ENCODE results near the gene RPP25.
A peak's percentile ranks its signal among the peaks of the same experiment; 100 is the strongest.
"Not testable (repeated sequence)": the region's sequence is repeated elsewhere in the genome, so short reads cannot be mapped to it uniquely, and the experiment has no call there.

Gene RPP25

DNA sequence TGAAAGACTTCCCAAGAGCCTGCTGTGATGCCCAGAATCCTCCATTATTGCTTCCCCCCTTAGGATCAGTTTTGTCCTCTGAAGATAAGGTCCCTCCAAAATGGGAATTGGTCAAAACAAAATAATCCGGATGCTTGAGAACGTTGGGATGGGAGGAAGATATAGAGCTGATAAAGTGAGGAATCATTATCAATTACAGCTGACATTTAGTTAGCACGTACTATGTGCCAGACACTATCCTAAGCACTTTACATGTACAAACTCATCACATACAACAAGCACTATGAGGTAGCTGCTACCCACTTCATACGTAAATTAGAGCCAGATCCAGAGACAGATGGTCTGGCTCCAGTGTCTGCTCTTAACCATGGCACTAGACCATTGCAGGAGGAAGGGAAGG lies 6.6 kb upstream of the RPP25 start:
- DNase-seq (ENCODE audit: extremely low read depth in 1 of 2, low read depth in 1 of 2) = no peak

DNA sequence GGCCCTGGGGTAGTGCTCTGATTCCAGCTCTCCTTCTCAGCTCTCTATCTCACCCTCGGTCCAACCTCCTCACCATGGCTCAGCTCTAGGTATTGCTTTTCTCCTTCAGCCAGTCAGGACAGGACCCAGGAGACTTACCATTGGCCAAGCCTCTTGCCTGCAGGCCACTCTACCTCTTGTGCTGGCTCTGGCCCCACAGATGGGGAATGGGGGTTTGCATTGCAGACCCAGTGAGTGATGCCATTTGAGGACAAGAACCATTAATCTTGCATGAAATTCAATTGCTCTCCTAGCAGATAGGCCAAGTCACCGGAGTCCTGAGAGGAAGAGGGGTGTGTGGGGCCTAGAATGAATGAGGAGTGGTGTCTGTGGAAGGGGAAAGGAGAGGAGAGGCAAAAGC lies 6.1 kb upstream of the RPP25 start:
- no peak for DNase-seq (ENCODE audit: extremely low read depth in 1 of 2, low read depth in 1 of 2)

DNA sequence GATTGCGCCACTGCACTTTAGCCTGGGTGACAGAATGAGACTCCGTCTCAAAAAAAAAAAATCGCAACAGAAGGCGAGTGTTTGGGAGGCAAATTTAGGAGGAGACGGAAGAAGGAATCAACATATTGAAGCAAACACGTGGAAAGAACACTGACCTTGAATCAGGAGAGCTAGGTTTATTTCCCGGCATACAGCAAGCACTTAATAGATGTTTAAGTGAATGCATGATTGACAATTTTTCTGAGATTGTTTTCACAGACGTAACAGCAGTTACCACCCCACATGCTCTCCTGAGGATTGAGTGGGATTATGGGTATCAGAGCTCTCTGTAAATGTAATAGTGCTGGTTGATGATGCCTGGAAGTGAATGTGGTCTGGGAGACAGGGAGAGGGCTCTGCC lies 5.6 kb upstream of the RPP25 start:
- no peak for DNase-seq (ENCODE audit: extremely low read depth in 1 of 2, low read depth in 1 of 2)

DNA sequence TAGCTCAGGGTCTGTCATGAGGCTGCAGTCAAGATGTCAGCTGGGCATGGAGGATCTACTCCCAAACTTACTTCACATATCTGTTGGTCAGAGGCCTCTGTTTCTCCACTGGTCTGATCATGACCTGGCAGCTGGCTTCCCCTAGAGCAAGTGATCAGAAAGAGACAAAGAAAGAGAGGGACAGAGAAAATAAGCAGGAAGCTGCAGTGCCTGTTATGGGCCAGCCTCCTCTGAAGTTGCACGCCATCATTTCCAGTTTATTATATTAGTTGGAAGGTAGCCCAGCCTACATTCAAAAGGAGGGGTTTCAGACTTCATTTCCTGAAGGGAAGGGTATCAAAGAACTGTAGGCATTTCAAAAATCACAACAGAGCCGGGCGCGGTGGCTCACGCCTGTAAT lies 5.0 kb upstream of the RPP25 start:
- DNase-seq (ENCODE audit: extremely low read depth in 1 of 2, low read depth in 1 of 2) = no peak

DNA sequence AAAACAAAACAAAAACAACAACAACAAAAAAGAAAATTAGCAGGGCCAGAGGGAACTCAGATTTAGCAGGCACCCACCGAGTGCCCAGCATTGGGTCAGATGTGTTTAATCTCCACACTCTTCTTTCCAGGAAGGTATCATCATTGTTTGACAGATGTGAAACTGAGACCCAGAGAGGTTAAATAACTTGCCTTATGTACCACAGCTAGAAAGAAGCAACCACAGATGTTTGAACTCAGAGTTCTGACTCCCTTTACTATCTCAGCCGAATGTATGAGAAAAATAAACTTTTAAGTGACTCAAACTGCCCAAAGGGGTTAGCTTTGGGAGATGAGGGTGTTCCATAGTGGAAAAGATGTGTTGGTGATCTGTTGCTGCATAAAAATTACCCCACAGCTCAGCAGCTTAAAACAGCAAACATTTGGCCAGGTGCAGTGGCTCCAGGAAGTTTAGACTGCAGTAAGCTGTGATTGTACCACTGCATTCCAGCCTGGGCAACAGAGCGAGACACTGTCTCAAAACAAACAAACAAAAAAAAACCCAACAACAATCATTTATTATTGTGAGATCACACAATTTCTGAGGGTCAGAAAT lies 4.5 kb upstream of the RPP25 start:
- no peak for DNase-seq (ENCODE audit: extremely low read depth in 1 of 2, low read depth in 1 of 2)

DNA sequence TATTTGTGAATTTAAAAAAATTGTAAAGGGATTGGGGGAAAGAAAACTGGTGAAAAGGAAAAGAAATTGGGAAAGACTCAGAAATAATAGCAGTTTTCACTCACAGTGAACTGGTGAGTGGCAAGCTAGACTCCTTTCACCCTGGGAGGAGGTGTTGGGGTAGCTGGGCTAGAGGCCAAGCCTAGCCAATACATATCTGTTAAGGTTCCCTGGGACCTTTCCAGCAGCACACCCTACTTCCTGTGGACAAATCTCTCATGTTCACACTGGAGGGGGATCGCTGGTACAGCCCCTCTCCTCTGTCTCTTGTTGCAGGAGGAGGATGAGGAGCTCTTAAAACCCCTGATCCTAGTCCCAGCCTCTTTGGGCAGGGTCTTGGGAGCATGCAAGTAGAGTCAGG lies 3.7 kb upstream of the RPP25 start:
- no peak for DNase-seq (ENCODE audit: extremely low read depth in 1 of 2, low read depth in 1 of 2)

DNA sequence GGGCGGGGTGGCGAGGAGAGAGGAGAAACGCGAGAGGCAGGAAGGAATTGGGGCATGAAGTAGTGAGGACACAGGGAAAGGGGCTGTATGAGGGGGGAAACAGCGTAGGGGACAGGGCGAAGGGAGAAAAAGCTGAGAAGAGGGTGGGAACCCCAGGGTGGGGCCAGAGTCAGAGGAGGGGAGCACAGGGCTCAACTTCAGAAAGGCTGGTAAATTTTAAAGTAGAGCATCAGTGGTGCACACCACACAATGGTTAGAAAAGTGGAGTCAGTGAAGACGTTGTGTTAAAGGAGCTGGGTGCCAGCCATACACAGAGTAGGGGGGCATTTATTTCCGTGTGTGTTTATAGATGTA lies 3.0 kb upstream of the RPP25 start:
- DNase-seq (ENCODE audit: extremely low read depth in 1 of 2, low read depth in 1 of 2) = no peak

DNA sequence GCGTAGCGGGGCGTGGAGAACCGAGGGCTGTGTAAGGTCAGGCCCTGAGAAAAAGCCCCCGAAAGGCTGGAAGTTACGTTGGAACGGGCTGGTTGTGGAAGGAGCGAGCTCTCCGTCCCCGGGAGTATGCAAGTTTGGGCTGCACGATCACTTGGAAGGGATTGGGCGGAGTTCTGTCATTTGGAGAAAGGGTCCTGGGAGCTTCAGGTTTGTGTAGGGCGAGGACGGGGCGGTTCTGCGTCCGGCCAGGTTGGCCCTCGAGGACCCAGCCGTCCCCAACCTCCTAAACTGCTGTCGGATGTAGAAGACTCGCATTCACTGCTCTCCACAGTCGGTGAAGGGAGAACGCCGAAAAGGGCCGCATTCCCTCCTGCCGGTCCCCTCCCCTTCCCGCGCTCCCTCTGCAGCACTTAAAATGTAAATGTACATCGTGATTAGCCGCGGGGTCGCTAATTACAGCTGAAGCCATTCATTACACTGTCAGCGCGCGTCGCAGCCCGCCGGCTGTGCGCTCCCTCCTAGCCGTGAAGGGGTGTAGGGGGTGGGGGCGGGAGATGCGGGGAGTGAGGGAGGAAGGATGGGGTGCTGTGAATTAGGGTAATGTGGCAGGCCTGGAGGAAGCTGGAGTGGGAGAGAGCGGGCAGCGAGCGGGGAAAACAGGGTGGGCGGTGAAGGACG lies 2.5 kb upstream of the RPP25 start:
- no peak for DNase-seq (ENCODE audit: extremely low read depth in 1 of 2, low read depth in 1 of 2)

DNA sequence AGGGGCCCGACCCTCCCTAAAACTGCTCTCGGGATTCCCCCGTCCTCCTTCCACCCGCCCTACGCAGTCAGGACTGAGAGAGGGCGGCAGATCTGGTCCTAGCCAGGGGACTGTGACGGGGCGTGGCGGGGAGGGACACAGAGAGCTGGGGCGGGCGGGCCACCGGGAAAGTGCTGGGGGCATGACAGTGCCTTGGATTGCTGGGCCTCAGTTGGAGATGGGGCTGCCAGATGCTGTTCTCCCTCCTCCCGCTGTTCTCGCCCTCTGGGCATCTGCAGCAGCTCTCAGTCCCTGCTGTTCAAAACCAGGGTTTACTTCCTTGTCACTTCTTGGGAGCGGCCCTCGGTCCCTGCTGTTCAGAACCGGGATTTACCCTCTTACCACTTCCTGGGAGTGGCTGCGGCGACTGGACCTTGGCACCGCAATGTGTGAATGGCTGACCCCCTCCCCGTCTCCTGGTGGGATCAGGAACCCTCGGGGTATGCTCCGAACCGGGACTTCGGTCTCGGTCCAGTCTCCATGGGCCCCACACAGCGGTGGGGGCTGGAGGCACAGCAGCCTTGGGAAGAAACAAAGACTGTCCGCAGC lies 1.8 kb upstream of the RPP25 start:
- DNase-seq (ENCODE audit: extremely low read depth in 1 of 2, low read depth in 1 of 2) = no peak

DNA sequence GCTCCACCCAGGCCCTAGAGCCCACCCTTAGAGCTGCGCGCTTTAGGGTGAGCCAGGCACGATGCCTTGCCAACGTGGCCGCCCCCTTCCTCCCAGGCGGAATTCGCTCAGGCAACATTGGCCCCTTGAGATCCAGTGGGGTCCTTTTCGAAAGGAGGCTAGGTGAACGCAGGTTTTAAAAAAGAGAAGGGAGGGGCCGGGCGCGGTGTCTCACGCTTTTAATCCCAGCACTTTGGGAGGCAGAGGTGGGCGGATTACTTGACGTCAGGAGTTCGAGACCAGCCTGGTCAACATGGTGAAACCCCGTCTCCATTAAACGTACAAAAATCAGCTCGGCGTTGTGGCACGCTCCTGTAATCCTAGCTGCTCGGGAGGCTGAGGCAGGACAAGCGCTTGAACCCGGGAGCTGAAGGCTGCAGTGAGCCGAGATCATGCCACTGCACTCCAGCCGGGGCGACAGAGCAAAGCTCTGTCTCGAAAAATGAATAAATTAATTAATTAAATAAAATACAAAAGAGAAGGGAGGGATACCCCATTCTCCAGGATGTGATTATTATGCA lies 984 bp upstream of the RPP25 start:
- DNase-seq (ENCODE audit: extremely low read depth in 1 of 2, low read depth in 1 of 2) = no peak

DNA sequence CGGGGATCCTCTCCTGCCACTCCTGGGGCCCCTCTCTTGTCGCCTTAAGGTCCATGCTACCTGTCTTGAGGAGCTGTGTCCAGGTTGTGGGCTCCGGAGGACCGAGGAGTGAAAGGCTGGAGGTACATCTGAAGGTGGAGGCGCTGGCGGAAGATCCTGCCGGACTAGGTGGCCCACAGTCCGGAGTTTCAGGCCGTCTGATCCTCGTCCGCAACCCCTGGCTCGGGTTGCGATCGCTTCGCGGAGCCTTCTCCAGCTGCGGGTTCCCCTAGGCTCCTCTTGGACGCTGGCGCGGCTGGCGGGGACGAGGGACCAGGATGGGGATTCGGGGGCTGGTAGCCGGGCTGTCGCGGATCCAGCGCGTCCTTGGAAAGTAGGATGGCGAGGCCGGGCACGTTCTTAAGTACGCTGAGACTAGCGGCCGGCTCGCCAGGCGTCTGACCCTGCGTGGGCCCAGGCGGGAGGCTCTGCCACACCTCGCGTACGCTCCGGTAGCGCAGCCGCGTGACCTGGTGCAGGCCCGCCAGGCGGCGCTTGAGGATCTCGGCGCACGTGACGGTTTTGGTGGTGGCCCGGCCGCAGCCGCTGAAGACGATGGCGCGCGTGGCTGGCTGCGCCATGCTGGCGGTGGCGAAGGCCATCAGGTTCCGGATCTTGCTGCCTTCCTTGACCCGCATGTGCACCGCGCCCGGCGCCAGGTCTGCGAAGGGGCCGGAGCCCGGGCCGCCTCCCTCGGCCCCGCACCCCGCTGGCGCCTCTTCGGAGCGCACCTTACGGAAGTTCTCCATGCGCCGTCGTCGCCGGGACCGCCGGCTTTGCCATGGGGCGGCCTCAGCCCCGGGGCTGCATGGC lies 550 bp downstream of the RPP25 start:
- DNase-seq (ENCODE audit: extremely low read depth in 1 of 2, low read depth in 1 of 2) = peak in 1 of 2 donors; percentile 53

DNA sequence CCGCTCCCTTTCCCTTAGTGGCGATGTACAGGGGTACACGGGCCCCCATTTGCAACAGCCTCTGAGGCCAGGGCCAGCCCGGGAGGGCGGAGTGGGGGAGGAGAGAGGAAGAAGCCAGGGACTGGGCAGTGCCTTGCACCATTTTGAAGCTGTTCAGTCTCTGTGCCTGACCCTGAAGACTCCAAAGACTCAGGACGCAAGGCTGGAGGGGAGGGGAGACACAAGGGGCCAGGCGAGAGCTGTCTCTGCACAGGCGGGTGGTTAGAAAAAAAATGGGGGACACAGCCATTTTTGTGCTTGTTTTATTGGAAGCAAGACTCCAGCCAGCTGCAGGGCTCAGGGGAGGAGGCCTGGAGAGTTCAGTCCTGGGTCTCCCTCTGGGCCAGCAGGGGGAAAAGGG lies 1.6 kb downstream of the RPP25 start:
- no peak for DNase-seq (ENCODE audit: extremely low read depth in 1 of 2, low read depth in 1 of 2)

DNA sequence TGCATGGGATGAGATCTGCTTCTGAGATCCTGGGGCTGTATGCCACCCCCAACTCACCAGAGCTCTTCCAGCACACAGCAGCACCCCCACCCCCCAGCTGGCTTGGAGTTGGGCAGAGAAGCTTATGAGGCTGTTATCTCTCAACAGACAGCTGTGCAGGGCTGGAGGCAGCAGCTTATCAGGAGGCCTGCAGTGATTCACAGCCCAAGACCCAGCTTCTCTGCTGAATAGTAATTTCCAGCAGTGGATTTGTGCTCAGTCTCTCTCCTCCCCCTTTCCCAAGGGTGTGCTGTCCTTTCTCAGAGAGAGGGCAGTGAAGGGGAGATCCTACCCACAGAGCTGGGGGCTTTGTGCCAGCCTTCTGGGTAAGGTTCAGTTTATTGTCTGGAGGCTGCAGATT lies 2.1 kb downstream of the RPP25 start:
- no peak for DNase-seq (ENCODE audit: extremely low read depth in 1 of 2, low read depth in 1 of 2)

DNA sequence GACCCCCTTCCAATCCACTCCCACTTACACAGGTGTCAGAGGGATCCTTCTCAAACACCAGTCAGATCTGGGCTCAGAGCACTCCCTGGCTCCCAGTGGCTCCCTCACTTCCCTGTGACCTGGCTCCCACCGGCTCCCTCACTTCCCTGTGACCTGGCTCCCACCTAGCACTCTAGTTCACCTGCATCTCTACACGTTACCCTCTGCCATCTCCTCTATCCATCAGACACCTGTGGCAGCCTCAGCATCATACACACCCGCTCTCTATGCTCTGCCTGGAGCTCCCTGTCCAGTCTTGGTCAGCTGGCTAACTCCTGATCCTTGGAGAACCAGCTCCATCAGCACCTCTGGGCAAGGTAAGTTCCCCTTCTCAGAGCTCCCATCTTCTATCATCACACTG lies 5.6 kb downstream of the RPP25 start:
- no peak for DNase-seq (ENCODE audit: extremely low read depth in 1 of 2, low read depth in 1 of 2)

DNA sequence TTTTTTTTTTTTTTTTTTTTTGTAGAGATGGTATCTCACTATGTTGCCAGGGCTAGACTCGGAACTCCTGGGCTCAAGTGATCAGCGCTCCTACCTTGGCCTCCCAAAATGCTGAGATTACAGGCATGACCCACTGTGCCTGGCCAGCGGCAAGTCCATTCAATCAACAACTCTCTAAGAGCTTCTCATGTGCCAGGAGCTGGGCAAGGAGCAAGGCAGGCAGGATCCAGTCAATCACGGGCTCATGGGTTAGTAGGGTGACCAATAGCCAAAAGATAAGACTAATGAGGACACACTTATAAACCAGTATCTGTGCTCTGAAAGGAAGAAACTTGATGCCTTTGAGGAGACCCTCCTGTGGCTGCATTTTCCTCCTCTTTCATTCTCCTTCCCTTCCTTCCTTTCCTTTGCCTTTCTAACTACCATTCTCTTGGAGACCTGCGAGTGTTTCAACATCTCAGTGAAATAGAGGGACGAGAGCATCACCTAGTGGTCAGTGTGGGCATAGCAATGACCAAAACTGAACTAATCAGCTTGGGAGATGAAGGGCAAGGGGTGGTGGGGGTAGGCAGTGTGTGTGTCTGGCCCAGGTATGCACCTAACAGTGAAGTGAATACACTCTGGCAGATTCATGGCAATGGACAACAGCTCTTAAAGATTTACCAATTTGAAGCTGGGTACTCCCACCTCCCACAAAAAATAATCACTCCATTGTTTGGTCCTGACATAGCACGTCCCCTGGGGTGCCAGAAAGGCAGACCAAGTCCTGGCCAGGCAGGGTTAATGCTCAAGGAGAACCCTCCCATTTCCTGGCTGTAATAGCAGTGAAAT lies 6.3 kb downstream of the RPP25 start:
- DNase-seq (ENCODE audit: extremely low read depth in 1 of 2, low read depth in 1 of 2) = peak; percentile 46 to 56

DNA sequence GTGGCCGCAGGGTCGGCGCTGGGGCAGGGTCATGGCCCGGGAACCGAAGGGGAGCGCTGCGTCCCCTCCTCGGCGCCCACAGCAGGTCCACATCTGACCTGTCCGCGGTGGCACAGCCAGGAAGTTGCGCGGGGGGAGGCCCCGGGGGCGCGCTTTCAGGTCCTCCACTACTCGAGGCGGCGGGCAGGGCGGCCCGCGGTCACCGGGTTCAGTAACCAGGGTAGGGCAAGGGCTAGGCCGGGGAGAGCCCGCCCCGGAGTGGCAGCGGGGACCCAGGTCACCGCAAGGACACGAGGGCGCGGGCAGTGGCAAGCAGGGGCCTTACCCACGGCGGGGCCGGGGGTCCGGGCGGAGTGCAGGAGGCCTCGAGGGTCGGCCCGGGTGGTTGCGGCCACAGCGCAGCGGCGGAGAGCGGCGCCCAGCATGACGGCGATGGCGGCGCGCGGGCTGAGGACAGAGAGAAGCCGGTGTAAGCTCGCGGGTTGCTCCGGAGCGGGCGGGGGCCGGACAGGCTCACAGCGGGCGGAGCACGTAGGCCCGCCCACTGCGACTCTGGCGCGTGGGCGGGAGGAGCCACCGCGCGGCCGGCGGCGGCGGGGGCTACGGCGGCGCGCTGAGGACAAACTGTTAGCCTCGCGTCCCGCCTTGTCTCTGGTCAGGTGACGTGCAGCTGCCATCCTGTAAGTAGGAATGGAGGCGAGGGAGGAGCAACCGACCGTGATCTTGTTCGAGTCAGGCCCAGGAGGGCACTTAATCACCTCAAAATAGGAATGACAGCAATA lies 18.8 kb downstream of the RPP25 start, which contains the start of gene COX5A:
Gene COX5A, minus strand, starts transcription at position 484 of the 782 bp plus-strand sequence. Its CDS starts 59 bp downstream, at position 425.
- DNase-seq (ENCODE audit: extremely low read depth in 1 of 2, low read depth in 1 of 2) = peak; percentile 81 to 86

DNA sequence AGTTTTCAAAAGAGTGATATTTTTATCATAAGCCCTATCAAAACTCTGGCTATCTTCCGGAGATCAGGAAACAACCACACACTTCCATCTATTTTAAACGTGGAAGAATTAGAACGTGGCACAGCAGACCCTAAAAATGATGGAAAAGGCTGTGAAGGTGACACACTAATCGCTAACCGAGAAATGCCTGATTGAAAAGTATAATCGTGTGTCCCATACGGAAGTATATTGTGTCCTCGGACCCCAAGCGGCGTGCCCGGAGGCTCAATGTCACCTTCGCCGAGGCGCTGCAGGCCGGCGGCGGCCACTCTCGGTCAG lies 19.3 kb downstream of the RPP25 start:
- no peak for DNase-seq (ENCODE audit: extremely low read depth in 1 of 2, low read depth in 1 of 2)

DNA sequence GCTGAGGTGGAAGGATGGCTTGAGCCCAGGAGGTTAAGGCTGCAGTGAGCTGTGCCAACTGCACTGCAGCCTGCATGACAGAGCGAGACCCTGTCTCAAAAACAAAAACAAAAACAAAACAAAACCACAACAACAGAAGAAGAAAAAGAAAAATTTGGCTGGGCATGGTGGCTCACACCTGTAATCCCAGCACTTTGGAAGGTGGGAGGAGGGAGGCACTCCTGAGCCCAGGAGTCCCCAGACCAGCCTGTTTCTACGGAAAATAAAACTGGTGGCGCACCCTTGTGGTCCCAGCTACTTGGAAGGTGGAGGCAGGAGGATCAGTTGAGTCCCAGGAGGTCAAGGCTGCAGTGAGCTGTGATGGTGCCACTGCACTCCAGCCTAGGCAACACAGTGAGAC lies 21.4 kb downstream of the RPP25 start:
- DNase-seq (ENCODE audit: extremely low read depth in 1 of 2, low read depth in 1 of 2) = not testable (repeated sequence)

DNA sequence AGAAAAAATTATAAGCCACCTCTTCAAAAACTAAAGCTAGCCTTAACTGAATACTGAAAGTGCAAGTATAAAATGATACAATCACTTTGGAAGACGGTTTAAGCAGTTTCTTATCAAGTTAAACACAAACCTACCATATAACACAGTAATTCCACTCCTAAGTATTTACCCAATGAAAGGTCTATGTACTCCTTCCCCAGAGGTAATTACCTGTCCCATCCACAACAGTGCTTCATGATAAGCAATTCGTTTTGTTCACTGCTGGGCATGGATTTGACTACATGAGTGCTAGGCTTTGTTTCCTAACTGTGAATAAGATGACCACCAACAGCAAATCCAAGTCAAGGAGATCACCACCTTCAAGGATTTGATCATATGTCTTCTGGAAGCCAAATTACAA lies 23.0 kb downstream of the RPP25 start:
- no peak for DNase-seq (ENCODE audit: extremely low read depth in 1 of 2, low read depth in 1 of 2)

DNA sequence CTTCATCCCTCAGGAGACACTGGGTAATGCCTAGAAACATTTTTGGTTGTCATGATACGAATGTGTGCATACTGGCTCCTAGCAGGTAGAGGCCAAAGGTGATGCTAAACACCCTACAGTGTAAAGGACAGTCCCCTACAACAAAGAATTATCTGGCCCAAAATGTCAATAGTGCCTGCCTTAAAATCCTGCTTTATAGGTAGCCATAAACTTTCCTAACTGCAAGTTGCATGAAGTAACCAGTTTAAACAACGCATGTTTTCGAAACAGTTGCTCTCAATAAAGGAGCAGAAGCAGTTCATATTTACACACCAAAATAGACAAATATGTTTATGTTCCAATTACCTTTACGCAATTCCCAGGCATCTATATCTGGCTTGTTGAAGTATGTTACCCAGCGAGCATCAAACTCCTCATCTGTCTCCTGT lies 27.8 kb downstream of the RPP25 start:
- no peak for DNase-seq (ENCODE audit: extremely low read depth in 1 of 2, low read depth in 1 of 2)
